IMR-90 (cell line): ENCODE data around the gene IFI30. TPM values are rescaled to one million over a fixed set of nuclear protein-coding genes. Genes with fewer than 3 reads are reported as not detected.

Source experiments
- ATAC-seq: fragments of 200-7000 bp; cut with Tn5 transposase; 2 replicates; pipeline ENCODE4 v1.9.1; 2020; ENCODE audit warnings: low read depth, mild to moderate bottlenecking, moderate library complexity
- BruUV-seq: library from RNA; stranded (reverse); fragments of 400-500 nt; replicated peaks from 2 replicates; lab custom pipeline; 2021; lab: Mats Ljungman, UMichigan
- CTCF ChIA-PET: fragments of 300-600 bp; formaldehyde crosslinking; extraction: SDS; loops from one replicate; lab custom pipeline; 2021; ENCODE audit warnings: antibody characterized with exemption; lab: Yijun Ruan, JAX
- POLR2A ChIA-PET: fragments of 300-600 bp; sonication (Branson Sonifier 250); formaldehyde crosslinking; loops from one replicate; lab custom pipeline; 2022; ENCODE audit warnings: antibody characterized with exemption; ENCODE audit not compliant: unreplicated experiment; lab: Charles Lee
- DNase-seq: peaks from one replicate; pipeline ENCODE4 v3.0.0; 2013
- H2AFZ ChIP-seq: replicated peaks from 2 replicates; pipeline ENCODE3; 2013; ENCODE audit warnings: low read length, mild to moderate bottlenecking; ENCODE audit not compliant: poor library complexity
- H2AK5ac ChIP-seq: 2 replicates; pipeline ENCODE4 v1.6.1; 2013; ENCODE audit warnings: low read depth, low read length, inconsistent platforms
- H2AK9ac ChIP-seq: replicated peaks from 2 replicates; pipeline ENCODE3; 2013; ENCODE audit warnings: mild to moderate bottlenecking, low read depth, low read length, moderate library complexity; ENCODE audit not compliant: poor library complexity
- H2BK120ac ChIP-seq: 2 replicates; pipeline ENCODE4 v1.6.1; 2013; ENCODE audit warnings: low read depth, low read length, inconsistent platforms
- H2BK15ac ChIP-seq: 3 replicates; pipeline ENCODE4 v1.6.1; 2013; ENCODE audit warnings: low read depth, low read length, inconsistent platforms
- H2BK20ac ChIP-seq: 2 replicates; pipeline ENCODE4 v1.6.1; 2013; ENCODE audit warnings: low read depth, mild to moderate bottlenecking, inconsistent platforms, low read length, moderate library complexity
- H2BK5ac ChIP-seq: 2 replicates; pipeline ENCODE4 v1.6.1; 2013; ENCODE audit warnings: mild to moderate bottlenecking, low read depth, low read length, inconsistent platforms; ENCODE audit not compliant: poor library complexity, severe bottlenecking
- H3K14ac ChIP-seq: replicated peaks from 2 replicates; pipeline ENCODE4 v1.6.1; 2013; ENCODE audit warnings: low read depth, low read length, inconsistent platforms
- H3K18ac ChIP-seq: 2 replicates; pipeline ENCODE4 v1.6.1; 2013; ENCODE audit warnings: low read depth, low read length, control low read depth
- H3K23ac ChIP-seq: 2 replicates; pipeline ENCODE4 v1.6.1; 2013; ENCODE audit warnings: low read depth, low read length, inconsistent platforms
- H3K27ac ChIP-seq: 2 replicates; pipeline ENCODE4 v1.5.1; 2013; ENCODE audit warnings: mild to moderate bottlenecking, control low read depth, low read length; ENCODE audit not compliant: insufficient read depth
- H3K27me3 ChIP-seq: 2 replicates; pipeline ENCODE4 v1.6.1; 2013; ENCODE audit warnings: low read length; ENCODE audit not compliant: control insufficient read depth, insufficient read depth
- H3K36me3 ChIP-seq: 2 replicates; pipeline ENCODE4 v1.6.1; 2013; ENCODE audit warnings: low read length, mixed read lengths; ENCODE audit not compliant: control insufficient read depth, insufficient read depth
- H3K4ac ChIP-seq: 2 replicates; pipeline ENCODE4 v1.6.1; 2013; ENCODE audit warnings: low read depth, low read length, inconsistent platforms
- H3K4me1 ChIP-seq: 2 replicates; pipeline ENCODE4 v1.6.1; 2013; ENCODE audit warnings: low read length, mixed read lengths; ENCODE audit not compliant: control insufficient read depth, insufficient read depth
- H3K4me2 ChIP-seq: 2 replicates; pipeline ENCODE4 v1.6.1; 2013; ENCODE audit warnings: low read depth, mild to moderate bottlenecking, control low read depth, low read length, moderate library complexity
- H3K4me3 ChIP-seq: 2 replicates; pipeline ENCODE4 v1.5.1; 2013; ENCODE audit warnings: low read depth, mild to moderate bottlenecking, control low read depth, low read length, moderate library complexity; ENCODE audit not compliant: insufficient read depth
- H3K56ac ChIP-seq: 2 replicates; pipeline ENCODE4 v1.6.1; 2013; ENCODE audit warnings: low read length, inconsistent platforms; ENCODE audit not compliant: insufficient read depth; ENCODE audit errors: extremely low read depth
- H3K79me1 ChIP-seq, 2 experiments: 2 replicates each; pipeline ENCODE4 v1.6.1; 2013; ENCODE audit warnings: low read length in 2 of 2, inconsistent platforms in 1 of 2, low read depth in 1 of 2
- H3K9ac ChIP-seq: 2 replicates; pipeline ENCODE4 v1.6.1; 2013; ENCODE audit warnings: low read depth, low read length, control low read depth
- H3K9me1 ChIP-seq: 2 replicates; pipeline ENCODE4 v1.6.1; 2013; ENCODE audit warnings: low read length, inconsistent platforms; ENCODE audit not compliant: insufficient read depth
- H3K9me3 ChIP-seq: 2 replicates; pipeline ENCODE4 v1.6.1; 2013; ENCODE audit warnings: low read length; ENCODE audit not compliant: control insufficient read depth, insufficient read depth
- H4K20me1 ChIP-seq: 2 replicates; pipeline ENCODE4 v1.6.1; 2013; ENCODE audit warnings: low read length, inconsistent platforms; ENCODE audit not compliant: insufficient read depth
- H4K5ac ChIP-seq: 2 replicates; pipeline ENCODE4 v1.6.1; 2013; ENCODE audit warnings: mild to moderate bottlenecking, low read depth, low read length, control low read depth
- H4K8ac ChIP-seq, 2 experiments: 2 replicates each; pipeline ENCODE4 v1.6.1; 2013; ENCODE audit warnings: low read depth in 2 of 2, low read length in 2 of 2, control low read depth in 1 of 2, inconsistent platforms in 1 of 2
- H4K91ac ChIP-seq: 2 replicates; pipeline ENCODE4 v1.6.1; 2013; ENCODE audit warnings: low read depth, low read length, inconsistent platforms; ENCODE audit not compliant: insufficient read depth
- CTCF ChIP-seq: conservative IDR thresholded peaks from 2 replicates; pipeline ENCODE4 v1.5.1; 2012; ENCODE audit warnings: mild to moderate bottlenecking, low read depth, low read length, improper control_type of control experiment
- ELK1 ChIP-seq: fragments of 150-350 bp; IDR thresholded peaks from 2 replicates; pipeline ENCODE4 v1.6.1; 2016; ENCODE audit warnings: low read depth, mild to moderate bottlenecking, low read length, moderate library complexity, borderline replicate concordance
- MAFK ChIP-seq: IDR thresholded peaks from 2 replicates; pipeline ENCODE4 v1.6.1; 2012; ENCODE audit warnings: low read depth, low read length, improper control_type of control experiment
- POLR2A ChIP-seq: IDR thresholded peaks from 2 replicates; pipeline ENCODE4 v1.6.1; 2012; ENCODE audit warnings: mild to moderate bottlenecking, low read depth, low read length
- WGBS, 2 experiments: methylation state at CpG; one replicate each; pipeline versions ENCODE4 v1.1.5 to v1.1.7; 2013; ENCODE audit warnings: missing lambda C conversion rate in 2 of 2; ENCODE audit not compliant: insufficient read length in 1 of 2; ENCODE audit errors: extremely low coverage in 2 of 2; 5-methylcytosine and 5-hydroxymethylcytosine counted together
- dilution Hi-C: fragments of 300-500 bp; cut with HindIII; formaldehyde crosslinking; loops from one replicate; pipeline ENCODE4 v1.14.3; 2018; ENCODE audit warnings: low sequenced_read_pairs; ENCODE audit not compliant: unreplicated experiment
- in situ Hi-C: fragments of 300-500 bp; cut with MboI; formaldehyde crosslinking; loops from 3 replicates; pipeline ENCODE4 v1.14.3; 2019; ENCODE audit warnings: low sequenced_read_pairs, inconsistent platforms, mixed read lengths
- intact Hi-C: fragments of 100-400 bp; cut with micrococcal nuclease; formaldehyde crosslinking; loops from 2 replicates; pipeline ENCODE4 v1.10.0; 2022
- polyA plus RNA-seq, 3 experiments: library from polyadenylated mRNA; depleted of rRNA; stranded (reverse); fragments of >200 nt; gene quantifications; 2 replicates each; pipeline ENCODE4 v1.2.3, GENCODE V29; 2012; ENCODE audit warnings: low replicate concordance in 1 of 3
- total RNA-seq: library from RNA; depleted of rRNA; stranded (reverse); fragments of >200 nt; gene quantifications from 2 replicates; pipeline ENCODE4 v1.2.3, GENCODE V29; 2012

The IFI30 gene
- total and polyA plus RNA-seq, 2 of the 4 experiments (the other 2 are of a cell fraction), result 2.3 TPM

- intact Hi-C loops (no loop called here), in situ Hi-C loops (no loop called here), dilution Hi-C loops (no loop called here)
- Histone ChIP-seq H2BK120ac (no peak overlapping the region), H3K4me2 (no peak overlapping the region), H3K4me1 (peaks cover 5% of the 10 kb centered on the region; the same call in 1 of the 2 replicates), H3K14ac (no peak overlapping the region), H2BK5ac (no peak overlapping the region), H4K91ac (no peak overlapping the region), H3K4ac (no peak overlapping the region), H3K9ac (no peak overlapping the region), H3K9me3 (no peaks in the 10 kb centered on the region), H2AFZ (no peak overlapping the region), H3K23ac (no peak overlapping the region), H2BK20ac (no peak overlapping the region), H3K36me3 (peaks cover 35% of the 10 kb centered on the region), H2AK9ac (no peak overlapping the region), H4K8ac (no peak overlapping the region), H3K27me3 (no peaks in the 10 kb centered on the region), H3K79me1 (peaks cover 0 to 4% of the 10 kb centered on the region in 2 experiments; a peak in 1 of 4 replicates), H3K18ac (no peak overlapping the region), H4K20me1 (peaks cover under 1% of the 10 kb centered on the region; the same call in 1 of the 2 replicates), H3K9me1 (peaks cover 9% of the 10 kb centered on the region), H2AK5ac (no peak overlapping the region), H4K5ac (no peak overlapping the region), H3K56ac (no peak overlapping the region), H3K4me3 (no peak overlapping the region), H2BK15ac (no peak overlapping the region), H3K27ac (no peak overlapping the region)
- no peak for ATAC-seq
- no peak for TF ChIP-seq POLR2A
- no peak for TF ChIP-seq CTCF
- no peak for TF ChIP-seq MAFK
- TF ChIP-seq ELK1, result no peak
- ChIA-PET POLR2A (no interaction called here), CTCF (no interaction called here)
- WGBS, 2 experiments, result 88% methylated on average over 4 of the region's 13 CpGs; no CpG with 5 or more reads in 1 of the 2 experiments
- DNase-seq, result no peak
- no TSS peak for BruUV-seq
These were observed 26.2 kb upstream of the IFI30 start for GRCh38 chr19:18147396-18147795.
